HL-60/S4 (cell line): ENCODE data around the gene IZUMO1.

Experiments
- in situ Hi-C: fragments of 300-500 bp; cut with MboI; formaldehyde crosslinking; loops from 2 replicates; pipeline ENCODE4 v1.14.3; 2022; ENCODE audit warnings: low sequenced_read_pairs

IZUMO1 gene

GRCh38 chr19:48757741-48758144 lies 11.0 kb upstream of the IZUMO1 start:
- in situ Hi-C loops, result no loop called here

- in situ Hi-C loops, result no loop called here
Measured at GRCh38 chr19:48757089-48757675, 10.5 kb upstream of the IZUMO1 start.

DNA sequence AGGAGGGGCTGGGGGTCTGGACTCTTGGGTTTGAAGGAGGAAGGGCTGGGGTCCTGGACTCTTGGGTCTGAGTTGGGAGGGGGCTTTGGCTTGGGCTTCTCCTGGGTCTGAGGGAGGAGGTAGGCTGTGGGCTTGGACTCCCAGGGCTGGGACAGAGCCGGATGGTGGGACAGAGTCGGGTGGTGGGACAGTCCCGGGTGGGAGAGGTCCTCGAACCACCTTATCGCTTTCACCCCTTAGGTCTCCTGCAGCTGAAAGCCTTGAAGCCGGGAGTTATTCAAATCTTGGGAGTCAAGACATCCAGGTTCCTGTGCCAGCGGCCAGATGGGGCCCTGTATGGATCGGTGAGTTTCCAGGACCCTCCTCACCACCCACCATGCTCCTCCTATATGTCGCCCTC lies 10.0 kb upstream of the IZUMO1 start:
- in situ Hi-C loops, result no loop called here

DNA sequence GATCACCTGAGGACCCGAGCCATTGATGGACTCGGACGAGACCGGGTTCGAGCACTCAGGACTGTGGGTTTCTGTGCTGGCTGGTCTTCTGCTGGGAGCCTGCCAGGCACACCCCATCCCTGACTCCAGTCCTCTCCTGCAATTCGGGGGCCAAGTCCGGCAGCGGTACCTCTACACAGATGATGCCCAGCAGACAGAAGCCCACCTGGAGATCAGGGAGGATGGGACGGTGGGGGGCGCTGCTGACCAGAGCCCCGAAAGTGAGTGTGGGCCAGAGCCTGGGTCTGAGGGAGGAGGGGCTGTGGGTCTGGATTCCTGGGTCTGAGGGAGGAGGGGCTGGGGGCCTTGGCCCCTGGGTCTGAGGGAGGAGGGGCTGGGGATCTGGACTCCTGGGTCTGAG lies 9.5 kb upstream of the IZUMO1 start:
- in situ Hi-C loops, result no loop called here

- in situ Hi-C loops, result no loop called here
Measured at GRCh38 chr19:48755787-48756186, 9.1 kb upstream of the IZUMO1 start.

DNA sequence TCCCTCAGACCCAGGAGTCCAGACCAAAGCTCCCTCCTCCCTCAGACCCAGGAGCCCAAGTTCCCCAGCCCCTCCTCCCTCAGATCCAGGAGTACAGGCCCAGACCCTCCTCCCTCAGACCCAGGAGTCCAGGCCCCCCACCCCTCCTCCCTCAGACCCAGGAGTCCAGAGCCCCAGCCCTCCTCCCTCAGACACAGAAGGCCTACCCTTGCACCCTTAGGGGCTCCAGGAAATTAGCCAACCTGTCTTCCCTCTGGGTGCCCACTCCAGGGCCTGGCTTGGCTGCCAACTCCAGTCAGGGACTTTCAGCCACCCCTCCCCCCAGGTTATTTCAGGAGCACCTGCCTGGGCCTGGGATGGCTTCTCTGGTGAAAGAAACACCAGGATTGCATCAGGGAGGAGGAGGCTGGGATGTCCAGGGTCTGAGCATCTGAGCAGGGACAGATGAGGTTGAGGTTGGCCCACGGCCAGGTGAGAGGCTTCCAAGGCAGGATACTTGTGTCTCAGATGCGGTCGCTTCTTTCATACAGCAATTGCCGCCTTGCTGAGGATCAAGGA lies 8.5 kb upstream of the IZUMO1 start, which contains the start of gene FGF21:
Gene FGF21 (plus strand): TSS at position 441 of the 558 bp plus-strand sequence. CDS start 713 bp downstream, outside the sequence.
- in situ Hi-C loops, result no loop called here

GRCh38 chr19:48752496-48753365 lies 6.0 kb upstream of the IZUMO1 start, which contains the start of gene FUT1:
TSS of gene FUT1 (minus strand) at chr19:48752641. CDS start at chr19:48751281, 1,360 bp downstream.
- in situ Hi-C loops, result no loop called here

- in situ Hi-C loops, result no loop called here
Measured at GRCh38 chr19:48751845-48752495, 5.3 kb upstream of the IZUMO1 start.

GRCh38 chr19:48750771-48751504 lies 4.2 kb upstream of the IZUMO1 start:
- in situ Hi-C loops, result no loop called here

DNA sequence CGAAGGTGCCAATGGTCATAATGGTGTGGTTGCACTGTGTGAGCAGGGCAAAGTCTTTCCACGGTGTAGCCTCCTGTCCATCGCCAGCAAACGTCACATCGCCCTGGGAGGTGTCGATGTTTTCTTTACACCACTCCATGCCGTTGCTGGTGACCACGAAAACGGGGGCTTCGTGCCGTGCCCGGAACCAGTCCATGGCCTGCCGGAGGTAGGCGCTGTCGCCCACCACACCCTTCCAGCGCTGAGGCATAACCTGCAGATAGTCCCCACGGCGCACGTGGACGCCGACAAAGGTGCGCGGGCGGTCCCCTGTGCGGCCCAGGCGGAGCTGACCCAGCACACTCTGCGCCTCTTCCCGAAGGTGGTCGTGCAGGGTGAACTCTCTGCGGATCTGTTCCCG lies 3.6 kb upstream of the IZUMO1 start:
- in situ Hi-C loops, result no loop called here

DNA sequence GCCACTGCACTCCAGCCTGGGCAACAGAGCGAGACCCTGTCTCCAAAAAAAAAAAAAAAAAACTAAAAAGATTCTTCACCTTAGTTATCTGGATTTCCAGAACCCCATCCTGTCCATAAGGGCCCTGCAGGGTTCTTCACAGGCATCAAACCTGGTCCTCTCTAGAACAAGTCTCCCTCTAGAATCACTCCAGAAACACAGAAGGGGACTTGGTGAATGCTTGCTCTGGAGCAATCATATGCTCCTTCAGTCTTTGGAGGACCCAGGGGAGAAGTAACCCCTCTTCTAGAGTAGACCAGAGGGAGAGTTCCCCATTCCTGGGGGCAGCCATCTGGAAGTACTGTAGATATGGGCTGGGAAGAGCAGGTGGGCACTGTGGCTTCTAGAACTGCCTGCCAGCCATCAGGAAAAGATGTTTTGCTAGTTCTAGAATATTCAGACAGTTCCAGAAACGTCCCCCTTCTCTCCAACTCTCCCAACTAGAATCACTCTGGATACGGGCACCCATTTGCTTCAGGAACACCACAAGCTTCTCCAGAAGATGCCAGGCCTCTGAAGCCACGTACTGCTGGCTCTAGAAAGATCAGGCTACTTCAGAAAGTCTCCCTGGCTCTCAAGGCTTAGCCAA lies 3.0 kb upstream of the IZUMO1 start:
- in situ Hi-C loops, result no loop called here

GRCh38 chr19:48746110-48746509 lies 599 bp downstream of the IZUMO1 start:
- in situ Hi-C loops, result no loop called here

DNA sequence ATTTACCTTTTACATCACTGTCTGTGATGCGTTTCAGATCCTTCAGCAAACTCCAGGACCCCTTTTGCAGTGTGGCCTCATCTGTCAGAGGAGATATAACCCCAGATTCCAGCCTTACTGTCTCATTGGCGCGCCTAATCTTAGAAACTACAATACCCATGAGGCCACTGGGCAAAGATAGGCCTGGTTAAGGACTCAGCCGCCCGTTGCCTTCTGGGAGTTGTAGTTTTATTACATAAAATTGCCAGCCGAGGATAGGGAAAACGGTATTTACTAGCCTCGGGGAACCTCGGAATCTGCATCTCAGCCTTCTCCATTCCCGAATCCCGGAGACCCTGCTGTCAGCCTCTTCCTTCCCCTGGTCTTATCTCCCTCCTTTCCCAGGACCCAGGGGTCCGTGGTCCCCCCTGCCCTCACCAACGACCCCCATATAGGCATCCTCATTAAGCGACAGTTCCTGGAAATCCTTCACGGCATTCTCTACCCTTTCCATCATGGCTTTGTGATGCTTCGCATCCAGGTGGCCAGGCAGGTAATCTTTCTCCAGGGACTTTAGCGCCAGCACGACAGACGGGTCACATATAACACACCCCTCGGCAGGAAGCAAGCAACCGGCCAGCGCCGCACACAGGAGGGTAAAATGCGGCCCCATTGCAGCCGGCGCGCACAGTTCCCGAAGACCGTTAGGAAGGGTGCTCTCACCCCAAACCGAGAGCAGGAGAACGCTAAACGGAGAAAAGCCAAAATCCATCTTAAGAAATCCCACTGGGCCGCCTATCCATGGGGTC lies 1.3 kb downstream of the IZUMO1 start:
- in situ Hi-C loops, result no loop called here

DNA sequence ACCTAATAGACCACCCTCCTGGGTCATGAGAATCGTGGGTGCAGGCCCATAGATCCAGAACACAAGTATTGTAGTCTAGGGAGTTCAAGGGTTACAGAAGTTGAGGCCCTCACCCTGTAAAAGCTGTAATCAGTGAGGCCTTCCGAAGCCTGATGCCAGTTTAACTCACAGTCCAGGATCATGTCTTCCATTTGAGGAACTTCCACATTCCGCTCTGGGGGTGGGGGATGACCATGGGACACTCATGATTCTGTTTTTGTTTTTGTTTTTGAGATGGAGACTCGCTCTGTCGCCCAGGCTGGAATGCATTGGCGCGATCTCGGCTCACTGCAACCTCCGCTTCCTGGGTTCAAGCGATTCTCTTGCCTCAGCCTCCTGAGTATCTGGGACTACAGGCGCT lies 4.6 kb downstream of the IZUMO1 start:
- in situ Hi-C loops, result no loop called here

- in situ Hi-C loops, result no loop called here
Measured at GRCh38 chr19:48741129-48741999, 5.3 kb downstream of the IZUMO1 start.

DNA sequence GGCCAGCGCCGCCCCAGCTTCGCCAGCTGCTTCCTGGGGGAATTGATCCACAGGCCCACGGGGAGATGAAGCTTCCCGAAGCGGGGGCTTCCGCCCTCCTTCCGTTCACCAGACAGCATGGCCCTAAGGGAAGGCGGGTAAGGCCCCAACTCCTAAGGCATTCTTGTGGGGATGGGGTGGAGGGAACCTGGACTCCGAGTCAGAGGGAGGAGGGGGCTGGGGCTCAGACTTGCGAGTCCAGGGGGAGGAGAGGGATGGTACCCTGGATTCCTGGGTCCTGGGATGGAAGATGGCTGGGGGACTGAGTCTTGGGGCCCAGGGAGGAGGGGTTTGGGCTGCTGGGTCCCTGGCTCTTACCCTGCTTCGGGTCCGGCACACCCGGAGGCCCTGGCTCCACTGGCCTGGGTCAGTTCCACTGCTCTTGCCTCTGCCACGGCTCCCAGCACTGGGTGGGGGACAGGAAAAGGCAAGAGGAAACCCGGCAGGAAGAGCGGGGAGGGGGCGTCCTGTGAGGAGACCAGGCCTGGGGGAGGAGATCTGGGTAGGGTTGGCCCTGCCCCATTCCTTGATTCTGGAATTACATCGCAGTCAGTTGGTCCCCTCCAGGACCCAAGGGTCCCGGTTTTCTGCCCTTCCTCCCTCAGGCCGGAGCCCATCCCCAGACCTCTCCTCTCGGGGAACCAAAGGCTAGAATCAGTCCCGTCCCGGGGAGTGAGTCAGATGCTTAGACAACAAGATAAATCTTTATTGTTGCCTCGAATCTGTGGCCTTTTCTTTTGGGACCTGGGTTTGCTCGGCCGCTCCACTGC lies 6.3 kb downstream of the IZUMO1 start, which contains the start of gene RASIP1:
Gene RASIP1 (minus strand): TSS at position 447 of the 809 bp plus-strand sequence. CDS start 328 bp downstream, at position 119.
- in situ Hi-C loops, result no loop called here

DNA sequence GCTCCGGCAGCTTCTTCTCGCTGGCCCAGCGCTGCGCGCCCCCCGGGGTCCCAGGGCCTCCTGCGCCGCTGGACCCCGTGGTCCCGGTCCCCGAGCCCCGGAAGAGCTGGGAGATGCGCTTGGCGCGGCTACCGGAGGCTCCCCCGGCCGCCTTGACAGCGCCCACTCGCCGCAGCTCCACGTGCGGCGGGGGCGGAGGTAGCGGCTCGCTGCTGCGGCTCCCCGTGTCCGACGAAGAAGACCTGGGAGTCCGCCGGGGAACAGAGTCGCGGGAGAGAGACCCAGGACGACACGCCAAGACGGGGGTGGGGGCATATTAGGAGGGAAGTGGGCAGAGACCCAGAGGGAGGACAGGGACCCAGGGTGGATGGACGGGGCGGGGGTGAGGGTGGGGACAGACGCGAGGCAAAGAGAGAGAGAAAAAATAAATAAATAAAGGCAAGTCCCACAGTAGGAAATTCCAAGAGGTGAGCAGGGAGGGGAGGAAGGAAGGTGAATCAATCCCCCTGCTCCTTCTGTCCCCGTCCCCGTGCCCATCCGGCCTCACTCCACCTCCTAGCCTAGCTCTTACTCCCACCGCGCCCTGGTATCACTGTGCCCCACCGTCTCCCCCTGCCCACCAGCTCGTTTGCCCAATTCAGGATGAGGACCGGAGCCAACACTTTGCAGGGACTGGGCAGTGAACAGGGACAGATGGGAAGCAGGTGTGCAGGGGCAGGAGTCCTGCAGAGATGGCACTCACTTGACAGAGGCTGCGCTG lies 7.1 kb downstream of the IZUMO1 start:
- in situ Hi-C loops, result no loop called here
